Nephron (organoid): ENCODE measurements around the gene TLX3.

ENCODE experiments used
- H3K27ac Mint-ChIP-seq, 3 experiments: 2 replicates each; pipeline ENCODE4 v1.8.0; 2020; ENCODE audit warnings: mixed read lengths in 3 of 3, mild to moderate bottlenecking in 2 of 3, moderate library complexity in 1 of 3
- H3K27me3 Mint-ChIP-seq: 2 replicates; pipeline ENCODE4 v1.8.0; 2021; ENCODE audit warnings: low read depth, mild to moderate bottlenecking, moderate library complexity, mixed read lengths
- H3K36me3 Mint-ChIP-seq: 2 replicates; pipeline ENCODE4 v1.8.0; 2020; ENCODE audit warnings: low read depth, mixed read lengths
- H3K4me1 Mint-ChIP-seq: 2 replicates; pipeline ENCODE4 v1.8.0; 2020; ENCODE audit warnings: mixed read lengths
- H3K4me3 Mint-ChIP-seq, 3 experiments: 2 replicates each; pipeline ENCODE4 v1.8.0; 2020; ENCODE audit warnings: mild to moderate bottlenecking in 3 of 3, mixed read lengths in 3 of 3, moderate library complexity in 2 of 3
- H3K9me3 Mint-ChIP-seq: 2 replicates; pipeline ENCODE4 v1.8.0; 2020; ENCODE audit warnings: mixed read lengths
- TF ChIP-seq, protein P1 (sequence below), 3 experiments: fragments of 200-600 bp; sonication (generic); IDR thresholded peaks; one replicate each; pipeline ENCODE4 v1.5.0; 2021; ENCODE audit warnings: antibody characterized with exemption in 3 of 3; ENCODE audit not compliant: unreplicated experiment in 3 of 3

Gene TLX3

DNA sequence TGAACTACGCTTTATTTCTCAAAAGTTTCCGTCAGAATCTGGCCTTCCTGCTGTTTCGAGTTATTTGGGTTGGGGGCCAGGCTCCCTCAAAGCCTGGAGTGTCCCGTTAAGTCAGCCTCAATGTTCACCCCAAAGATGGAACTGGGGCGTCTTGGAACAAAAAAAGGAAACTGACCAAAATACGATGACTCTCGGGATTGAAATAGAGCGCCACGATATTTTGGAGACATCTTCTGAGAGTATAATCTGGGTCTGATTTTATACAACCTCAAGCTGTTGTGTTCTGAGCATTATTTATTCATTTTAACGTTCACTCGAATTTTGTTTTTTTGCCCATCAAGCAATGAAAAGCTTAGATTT, 28.1 kb downstream of the TLX3 start:
- Mint-ChIP-seq H3K9me3 (no peaks in the 10 kb centered on the region), H3K4me3 (peak overlapping the region; percentile 75 to 78 (median 77)), H3K36me3 (no peaks in the 10 kb centered on the region), H3K4me1 (no peaks in the 10 kb centered on the region), H3K27ac (no peak overlapping the region), H3K27me3 (peaks cover 76% of the 10 kb centered on the region)
- TF ChIP-seq, protein P1, sequence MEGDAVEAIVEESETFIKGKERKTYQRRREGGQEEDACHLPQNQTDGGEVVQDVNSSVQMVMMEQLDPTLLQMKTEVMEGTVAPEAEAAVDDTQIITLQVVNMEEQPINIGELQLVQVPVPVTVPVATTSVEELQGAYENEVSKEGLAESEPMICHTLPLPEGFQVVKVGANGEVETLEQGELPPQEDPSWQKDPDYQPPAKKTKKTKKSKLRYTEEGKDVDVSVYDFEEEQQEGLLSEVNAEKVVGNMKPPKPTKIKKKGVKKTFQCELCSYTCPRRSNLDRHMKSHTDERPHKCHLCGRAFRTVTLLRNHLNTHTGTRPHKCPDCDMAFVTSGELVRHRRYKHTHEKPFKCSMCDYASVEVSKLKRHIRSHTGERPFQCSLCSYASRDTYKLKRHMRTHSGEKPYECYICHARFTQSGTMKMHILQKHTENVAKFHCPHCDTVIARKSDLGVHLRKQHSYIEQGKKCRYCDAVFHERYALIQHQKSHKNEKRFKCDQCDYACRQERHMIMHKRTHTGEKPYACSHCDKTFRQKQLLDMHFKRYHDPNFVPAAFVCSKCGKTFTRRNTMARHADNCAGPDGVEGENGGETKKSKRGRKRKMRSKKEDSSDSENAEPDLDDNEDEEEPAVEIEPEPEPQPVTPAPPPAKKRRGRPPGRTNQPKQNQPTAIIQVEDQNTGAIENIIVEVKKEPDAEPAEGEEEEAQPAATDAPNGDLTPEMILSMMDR (IDR thresholded peaks at IDR 0.05; ENCODE audit: unreplicated experiment in 3 of 3), result no peak

DNA sequence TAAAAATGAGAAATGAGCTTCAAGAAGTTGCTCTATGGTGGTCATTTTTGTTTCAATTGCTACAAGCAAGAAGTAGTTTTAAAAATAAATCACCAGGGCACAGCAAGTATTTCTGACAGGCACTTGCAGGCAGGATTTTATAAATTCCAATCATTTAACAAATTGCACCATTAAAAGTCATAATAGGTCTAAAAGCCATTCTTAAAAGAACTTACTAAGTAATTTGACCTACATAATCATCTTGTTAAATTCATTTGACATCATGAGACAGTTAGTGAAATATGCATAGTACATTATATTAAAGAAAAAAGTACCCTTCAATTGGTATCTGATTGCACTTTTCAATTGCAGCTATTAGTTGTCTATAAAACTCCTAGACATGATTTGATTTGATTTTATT, 31.0 kb downstream of the TLX3 start:
- H3K4me1 Mint-ChIP-seq, result no peaks in the 10 kb centered on the region
- no peaks in the 10 kb centered on the region for H3K36me3 Mint-ChIP-seq
- H3K9me3 Mint-ChIP-seq, result no peaks in the 10 kb centered on the region
- TF ChIP-seq, protein P1 (IDR thresholded peaks at IDR 0.05; ENCODE audit: unreplicated experiment in 3 of 3), result no peak
- H3K27ac Mint-ChIP-seq, result no peak overlapping the region
- peaks cover 55% of the 10 kb centered on the region for H3K27me3 Mint-ChIP-seq
- no peak overlapping the region for H3K4me3 Mint-ChIP-seq

DNA sequence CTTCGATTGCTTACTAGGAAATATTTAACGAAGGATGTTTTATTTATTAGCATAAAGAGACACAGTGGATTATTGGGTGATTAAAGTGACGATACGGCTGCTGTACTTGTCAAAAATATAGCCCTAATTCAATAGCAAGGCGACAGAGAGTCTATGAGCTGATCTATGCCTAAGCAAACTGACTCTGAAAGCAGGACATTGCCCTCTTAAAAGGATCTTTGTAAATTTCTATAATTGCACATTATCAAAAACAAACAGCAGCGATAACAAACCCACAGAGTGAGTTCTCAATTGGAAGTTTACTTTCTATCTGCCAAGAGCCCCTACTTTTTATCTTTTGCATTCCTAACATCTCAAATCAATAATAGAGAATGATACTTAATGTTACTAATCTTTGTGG, 31.4 kb downstream of the TLX3 start:
- H3K27me3 Mint-ChIP-seq, result peaks cover 50% of the 10 kb centered on the region
- H3K27ac Mint-ChIP-seq, result no peak overlapping the region
- H3K36me3 Mint-ChIP-seq, result no peaks in the 10 kb centered on the region
- no peak overlapping the region for H3K4me3 Mint-ChIP-seq
- no peaks in the 10 kb centered on the region for H3K4me1 Mint-ChIP-seq
- TF ChIP-seq, protein P1 (IDR thresholded peaks at IDR 0.05; ENCODE audit: unreplicated experiment in 3 of 3), result no peak
- H3K9me3 Mint-ChIP-seq, result no peaks in the 10 kb centered on the region

DNA sequence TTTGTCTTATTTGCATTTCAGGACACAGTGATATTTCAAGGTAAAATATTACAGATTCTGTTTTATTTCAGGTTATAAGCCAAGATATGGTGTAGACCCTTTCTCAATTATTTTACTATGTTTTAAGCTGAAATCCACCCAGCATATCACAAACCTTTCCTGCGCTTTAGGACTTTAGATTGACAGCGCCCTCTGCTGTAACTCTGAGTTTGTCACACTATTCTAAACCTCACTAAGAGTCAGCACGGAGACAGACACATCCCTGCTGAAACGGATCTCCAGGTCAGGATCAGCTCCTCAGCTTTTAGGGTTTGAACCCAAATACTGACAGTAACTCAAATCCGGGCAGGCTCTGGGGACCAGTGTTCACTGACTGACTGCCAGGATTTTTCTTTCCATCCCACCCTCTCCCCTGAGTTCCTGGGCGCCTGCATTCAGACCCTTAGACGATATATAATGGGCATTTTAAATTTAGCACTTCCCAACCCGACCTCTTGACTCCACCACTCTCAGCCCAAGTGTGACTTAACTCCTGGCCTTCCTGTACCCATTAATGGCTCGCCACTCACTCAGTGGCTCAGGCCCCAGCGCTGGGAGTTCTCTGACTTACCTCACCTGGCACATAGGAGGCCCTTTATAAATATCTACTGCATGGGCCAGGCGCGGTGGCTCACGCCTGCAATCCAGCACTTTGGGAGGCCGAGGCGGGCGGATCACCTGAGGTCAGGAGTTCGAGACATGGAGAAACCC, 33.5 kb downstream of the TLX3 start:
- peaks cover 4% of the 10 kb centered on the region for H3K9me3 Mint-ChIP-seq
- H3K27ac Mint-ChIP-seq, result no peak overlapping the region
- no peaks in the 10 kb centered on the region for H3K36me3 Mint-ChIP-seq
- TF ChIP-seq, protein P1 (IDR thresholded peaks at IDR 0.05; ENCODE audit: unreplicated experiment in 3 of 3), result peak; percentile 63 to 77 (median 73)
- H3K27me3 Mint-ChIP-seq, result peaks cover 30% of the 10 kb centered on the region
- no peak overlapping the region for H3K4me3 Mint-ChIP-seq
- H3K4me1 Mint-ChIP-seq, result no peaks in the 10 kb centered on the region

DNA sequence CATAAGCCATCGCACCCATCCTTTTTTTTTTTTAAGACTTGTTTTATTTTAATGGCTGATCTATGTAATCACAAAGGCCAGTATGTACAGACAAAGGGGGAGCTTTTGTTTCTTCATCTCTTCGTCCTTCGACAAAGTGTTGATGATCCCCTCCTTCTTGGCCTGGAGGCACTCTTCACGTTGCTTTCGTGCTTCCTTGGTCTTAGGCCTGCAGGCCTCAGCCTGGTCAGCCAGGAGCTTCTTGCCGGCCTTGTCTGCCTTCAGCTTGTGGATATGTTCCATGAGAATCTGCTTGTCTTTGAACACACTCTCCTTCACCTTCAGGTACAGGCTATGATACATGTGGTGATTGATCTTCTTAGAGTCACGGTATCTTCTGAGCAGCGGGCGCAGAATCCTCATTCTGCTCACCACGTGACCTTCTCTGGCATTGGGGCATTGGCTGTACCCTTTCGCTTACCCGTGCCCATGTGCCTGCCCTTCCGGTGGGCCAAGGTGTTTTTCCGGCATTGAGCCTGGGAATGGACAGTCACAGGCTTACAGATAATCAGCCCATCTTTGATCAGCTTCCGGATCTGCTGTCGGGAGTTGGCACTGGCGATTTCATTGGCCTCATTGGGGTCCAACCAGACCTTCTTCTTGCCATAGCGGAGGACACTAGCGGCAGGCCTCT, 36.0 kb downstream of the TLX3 start:
- TF ChIP-seq, protein P1 (IDR thresholded peaks at IDR 0.05; ENCODE audit: unreplicated experiment in 3 of 3), result no peak
- Mint-ChIP-seq H3K27me3 (peaks cover 13% of the 10 kb centered on the region), H3K27ac (no peak overlapping the region), H3K4me1 (no peaks in the 10 kb centered on the region), H3K4me3 (no peak overlapping the region), H3K9me3 (peaks cover 5% of the 10 kb centered on the region), H3K36me3 (no peaks in the 10 kb centered on the region)
